H1 (cell line): ENCODE measurements around the gene SYNGR4. TPM values are rescaled to one million over a fixed set of nuclear protein-coding genes. Genes with fewer than 3 reads are reported as not detected.
A peak's percentile ranks its signal among the peaks of the same experiment; 100 is the strongest.

Experiments used
- RAD21 ChIP-seq, 2 experiments: IDR thresholded peaks in 1 of 2; conservative IDR thresholded peaks in 1 of 2; 2 replicates each; pipeline ENCODE4 v1.6.1; 2011; ENCODE audit warnings: low read depth in 2 of 2, low read length in 2 of 2, improper control_type of control experiment in 1 of 2, inconsistent platforms in 1 of 2, mild to moderate bottlenecking in 1 of 2, moderate library complexity in 1 of 2
- RBBP5 ChIP-seq: IDR thresholded peaks from 2 replicates; pipeline ENCODE4 v1.7.1; 2012; ENCODE audit warnings: low read depth, mild to moderate bottlenecking, inconsistent platforms, low read length, moderate library complexity, borderline replicate concordance
- RFX5 ChIP-seq: IDR thresholded peaks from 2 replicates; pipeline ENCODE4 v1.6.1; 2011; ENCODE audit warnings: low read depth, low read length, improper control_type of control experiment, borderline replicate concordance
- SIX5 ChIP-seq: IDR thresholded peaks from 2 replicates; pipeline ENCODE4 v1.6.1; 2011; ENCODE audit warnings: mild to moderate bottlenecking, low read depth, low read length
- SP1 ChIP-seq: IDR thresholded peaks from 2 replicates; pipeline ENCODE4 v1.6.1; 2011; ENCODE audit warnings: low read depth, low read length
- polyA plus RNA-seq, 7 experiments: library from polyadenylated mRNA; depleted of rRNA in 3 of 7; stranded (reverse) in 5 of 7; unstranded in 2 of 7; fragments of >200 nt in 5 of 7; fragments of 200-250 nt in 2 of 7; gene quantifications; 1 replicate in 5 of 7; 2 replicates in 1 of 7; 4 replicates in 1 of 7; pipeline versions ENCODE4 v1.2.1 to v1.2.3, GENCODE V29; 2011 to 2013; ENCODE audit warnings: missing spikeins in 2 of 7, mixed read lengths in 2 of 7
- total RNA-seq: library from RNA; stranded (reverse); fragmentation: NEBNext Ultra II Directional; extraction: Animal tissue kit (Norgen Biotek cat#: 25700); gene quantifications from 2 replicates; pipeline ENCODE4 v1.2.1, GENCODE V29; 2021
- TF ChIP-seq, protein P1 (sequence below): IDR thresholded peaks from 2 replicates; pipeline ENCODE4 v1.6.1; 2011; ENCODE audit warnings: low read depth, mild to moderate bottlenecking, low read length; ENCODE audit not compliant: insufficient read depth
- TF ChIP-seq, protein P2 (sequence below): fragments of 300-600 bp; sonication (generic); IDR thresholded peaks from 2 replicates; pipeline ENCODE4 v1.7.1; 2012; ENCODE audit warnings: low read length, moderate library complexity, mild to moderate bottlenecking, inconsistent platforms; ENCODE audit not compliant: insufficient replicate concordance

The SYNGR4 gene
- total and polyA plus RNA-seq, 2 of the 8 experiments (the other 6 are each of a cell fraction or from before 2014, with no cell fraction given), result 0.41 TPM; not detected in 1

DNA sequence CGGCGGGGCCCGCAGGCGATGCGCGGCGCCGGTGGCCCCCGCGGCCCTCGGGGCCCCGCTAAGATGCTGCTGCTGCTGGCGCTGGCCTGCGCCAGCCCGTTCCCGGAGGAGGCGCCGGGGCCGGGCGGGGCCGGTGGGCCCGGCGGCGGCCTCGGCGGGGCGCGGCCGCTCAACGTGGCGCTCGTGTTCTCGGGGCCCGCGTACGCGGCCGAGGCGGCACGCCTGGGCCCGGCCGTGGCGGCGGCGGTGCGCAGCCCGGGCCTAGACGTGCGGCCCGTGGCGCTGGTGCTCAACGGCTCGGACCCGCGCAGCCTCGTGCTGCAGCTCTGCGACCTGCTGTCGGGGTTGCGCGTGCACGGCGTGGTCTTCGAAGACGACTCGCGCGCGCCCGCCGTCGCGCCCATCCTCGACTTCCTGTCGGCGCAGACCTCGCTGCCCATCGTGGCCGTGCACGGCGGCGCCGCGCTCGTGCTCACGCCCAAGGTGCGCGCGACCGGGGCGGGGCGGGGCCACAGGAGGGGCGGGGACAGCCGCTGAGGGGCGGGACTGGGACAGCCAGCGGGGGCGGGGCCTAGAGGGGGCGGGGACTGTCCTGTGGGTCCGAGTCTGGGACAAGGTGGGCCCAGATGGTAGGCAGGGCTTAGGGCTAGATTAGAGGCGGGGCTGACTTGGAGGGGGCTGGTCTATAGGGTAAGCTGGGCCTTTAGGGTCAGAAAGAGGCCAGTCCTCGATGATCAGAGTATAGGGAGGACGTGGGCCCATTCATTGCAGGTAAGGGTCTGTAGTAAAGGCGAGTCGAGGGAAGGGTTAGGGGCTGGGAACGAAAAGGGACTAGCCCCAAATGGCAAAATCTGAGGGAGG is 34.4 kb downstream of the SYNGR4 start (continued):
- no peak for TF ChIP-seq SIX5
- TF ChIP-seq RAD21 (IDR thresholded peaks at IDR 0.05 in 1 of 2, conservative IDR thresholded peaks at IDR 0.05 in 1 of 2; ENCODE audit: low read depth in 2 of 2, low read length in 2 of 2), result no peak
- TF ChIP-seq, protein P1, sequence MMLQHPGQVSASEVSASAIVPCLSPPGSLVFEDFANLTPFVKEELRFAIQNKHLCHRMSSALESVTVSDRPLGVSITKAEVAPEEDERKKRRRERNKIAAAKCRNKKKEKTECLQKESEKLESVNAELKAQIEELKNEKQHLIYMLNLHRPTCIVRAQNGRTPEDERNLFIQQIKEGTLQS, result no peak
- TF ChIP-seq, protein P2, sequence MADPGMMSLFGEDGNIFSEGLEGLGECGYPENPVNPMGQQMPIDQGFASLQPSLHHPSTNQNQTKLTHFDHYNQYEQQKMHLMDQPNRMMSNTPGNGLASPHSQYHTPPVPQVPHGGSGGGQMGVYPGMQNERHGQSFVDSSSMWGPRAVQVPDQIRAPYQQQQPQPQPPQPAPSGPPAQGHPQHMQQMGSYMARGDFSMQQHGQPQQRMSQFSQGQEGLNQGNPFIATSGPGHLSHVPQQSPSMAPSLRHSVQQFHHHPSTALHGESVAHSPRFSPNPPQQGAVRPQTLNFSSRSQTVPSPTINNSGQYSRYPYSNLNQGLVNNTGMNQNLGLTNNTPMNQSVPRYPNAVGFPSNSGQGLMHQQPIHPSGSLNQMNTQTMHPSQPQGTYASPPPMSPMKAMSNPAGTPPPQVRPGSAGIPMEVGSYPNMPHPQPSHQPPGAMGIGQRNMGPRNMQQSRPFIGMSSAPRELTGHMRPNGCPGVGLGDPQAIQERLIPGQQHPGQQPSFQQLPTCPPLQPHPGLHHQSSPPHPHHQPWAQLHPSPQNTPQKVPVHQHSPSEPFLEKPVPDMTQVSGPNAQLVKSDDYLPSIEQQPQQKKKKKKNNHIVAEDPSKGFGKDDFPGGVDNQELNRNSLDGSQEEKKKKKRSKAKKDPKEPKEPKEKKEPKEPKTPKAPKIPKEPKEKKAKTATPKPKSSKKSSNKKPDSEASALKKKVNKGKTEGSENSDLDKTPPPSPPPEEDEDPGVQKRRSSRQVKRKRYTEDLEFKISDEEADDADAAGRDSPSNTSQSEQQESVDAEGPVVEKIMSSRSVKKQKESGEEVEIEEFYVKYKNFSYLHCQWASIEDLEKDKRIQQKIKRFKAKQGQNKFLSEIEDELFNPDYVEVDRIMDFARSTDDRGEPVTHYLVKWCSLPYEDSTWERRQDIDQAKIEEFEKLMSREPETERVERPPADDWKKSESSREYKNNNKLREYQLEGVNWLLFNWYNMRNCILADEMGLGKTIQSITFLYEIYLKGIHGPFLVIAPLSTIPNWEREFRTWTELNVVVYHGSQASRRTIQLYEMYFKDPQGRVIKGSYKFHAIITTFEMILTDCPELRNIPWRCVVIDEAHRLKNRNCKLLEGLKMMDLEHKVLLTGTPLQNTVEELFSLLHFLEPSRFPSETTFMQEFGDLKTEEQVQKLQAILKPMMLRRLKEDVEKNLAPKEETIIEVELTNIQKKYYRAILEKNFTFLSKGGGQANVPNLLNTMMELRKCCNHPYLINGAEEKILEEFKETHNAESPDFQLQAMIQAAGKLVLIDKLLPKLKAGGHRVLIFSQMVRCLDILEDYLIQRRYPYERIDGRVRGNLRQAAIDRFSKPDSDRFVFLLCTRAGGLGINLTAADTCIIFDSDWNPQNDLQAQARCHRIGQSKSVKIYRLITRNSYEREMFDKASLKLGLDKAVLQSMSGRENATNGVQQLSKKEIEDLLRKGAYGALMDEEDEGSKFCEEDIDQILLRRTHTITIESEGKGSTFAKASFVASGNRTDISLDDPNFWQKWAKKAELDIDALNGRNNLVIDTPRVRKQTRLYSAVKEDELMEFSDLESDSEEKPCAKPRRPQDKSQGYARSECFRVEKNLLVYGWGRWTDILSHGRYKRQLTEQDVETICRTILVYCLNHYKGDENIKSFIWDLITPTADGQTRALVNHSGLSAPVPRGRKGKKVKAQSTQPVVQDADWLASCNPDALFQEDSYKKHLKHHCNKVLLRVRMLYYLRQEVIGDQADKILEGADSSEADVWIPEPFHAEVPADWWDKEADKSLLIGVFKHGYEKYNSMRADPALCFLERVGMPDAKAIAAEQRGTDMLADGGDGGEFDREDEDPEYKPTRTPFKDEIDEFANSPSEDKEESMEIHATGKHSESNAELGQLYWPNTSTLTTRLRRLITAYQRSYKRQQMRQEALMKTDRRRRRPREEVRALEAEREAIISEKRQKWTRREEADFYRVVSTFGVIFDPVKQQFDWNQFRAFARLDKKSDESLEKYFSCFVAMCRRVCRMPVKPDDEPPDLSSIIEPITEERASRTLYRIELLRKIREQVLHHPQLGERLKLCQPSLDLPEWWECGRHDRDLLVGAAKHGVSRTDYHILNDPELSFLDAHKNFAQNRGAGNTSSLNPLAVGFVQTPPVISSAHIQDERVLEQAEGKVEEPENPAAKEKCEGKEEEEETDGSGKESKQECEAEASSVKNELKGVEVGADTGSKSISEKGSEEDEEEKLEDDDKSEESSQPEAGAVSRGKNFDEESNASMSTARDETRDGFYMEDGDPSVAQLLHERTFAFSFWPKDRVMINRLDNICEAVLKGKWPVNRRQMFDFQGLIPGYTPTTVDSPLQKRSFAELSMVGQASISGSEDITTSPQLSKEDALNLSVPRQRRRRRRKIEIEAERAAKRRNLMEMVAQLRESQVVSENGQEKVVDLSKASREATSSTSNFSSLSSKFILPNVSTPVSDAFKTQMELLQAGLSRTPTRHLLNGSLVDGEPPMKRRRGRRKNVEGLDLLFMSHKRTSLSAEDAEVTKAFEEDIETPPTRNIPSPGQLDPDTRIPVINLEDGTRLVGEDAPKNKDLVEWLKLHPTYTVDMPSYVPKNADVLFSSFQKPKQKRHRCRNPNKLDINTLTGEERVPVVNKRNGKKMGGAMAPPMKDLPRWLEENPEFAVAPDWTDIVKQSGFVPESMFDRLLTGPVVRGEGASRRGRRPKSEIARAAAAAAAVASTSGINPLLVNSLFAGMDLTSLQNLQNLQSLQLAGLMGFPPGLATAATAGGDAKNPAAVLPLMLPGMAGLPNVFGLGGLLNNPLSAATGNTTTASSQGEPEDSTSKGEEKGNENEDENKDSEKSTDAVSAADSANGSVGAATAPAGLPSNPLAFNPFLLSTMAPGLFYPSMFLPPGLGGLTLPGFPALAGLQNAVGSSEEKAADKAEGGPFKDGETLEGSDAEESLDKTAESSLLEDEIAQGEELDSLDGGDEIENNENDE, result no peak
- no peak for TF ChIP-seq SP1
- TF ChIP-seq RFX5, result no peak
- TF ChIP-seq RBBP5, result peak; percentile 50; the same call in 1 of the 2 replicates
